ENCODE data around the gene PAEP. TPM values are rescaled to one million over a fixed set of nuclear protein-coding genes. Genes with fewer than 3 reads are reported as not detected.
"Not testable (repeated sequence)": the region's sequence is repeated elsewhere in the genome, so short reads cannot be mapped to it uniquely, and the experiment has no call there.

Gene PAEP
- total and polyA plus RNA-seq, 2 experiments from 2014 or later, result not detected

- H4K20me1 ChIP-seq (ENCODE audit: insufficient read depth), result no peaks in the 10 kb centered on the region
- no peaks in the 10 kb centered on the region for H3K79me2 ChIP-seq (ENCODE audit: insufficient read depth)
- no peaks in the 10 kb centered on the region for H3K9me3 ChIP-seq (ENCODE audit: low read depth)
- TF ChIP-seq EZH2 (IDR thresholded peaks at IDR 0.05; ENCODE audit: insufficient read depth, poor library complexity, severe bottlenecking) (no peak), EZH2phosphoT487 (IDR thresholded peaks at IDR 0.05; ENCODE audit: insufficient read depth, low read depth) (no peak)
- H3K27ac ChIP-seq, result no peak overlapping the region
- H3K9ac ChIP-seq, result no peak overlapping the region
- H3K27me3 ChIP-seq (replicated peaks; ENCODE audit: insufficient read depth), result peaks cover 19% of the 10 kb centered on the region
- H3K9me2 ChIP-seq (ENCODE audit: insufficient read depth), result no peaks in the 10 kb centered on the region
- H2AFZ ChIP-seq, result no peak overlapping the region
- H3K4me2 ChIP-seq (ENCODE audit: unreplicated experiment), result no peak overlapping the region
- H3K4me3 ChIP-seq, result no peak overlapping the region
- WGBS, 2 experiments (ENCODE audit: low coverage in 1 of 2, low lambda C conversion rate in 2 of 2, missing lambda C conversion rate in 2 of 2), result 63 to 73% methylated on average over 10 of the region's 10 CpGs
- no peak for DNase-seq
- H3K4me1 ChIP-seq (ENCODE audit: insufficient read depth), result no peaks in the 10 kb centered on the region
- no peaks in the 10 kb centered on the region for H3K36me3 ChIP-seq (ENCODE audit: low read depth)
- in situ Hi-C loops (cut with MboI), result no loop called here
- H3F3A ChIP-seq (ENCODE audit: insufficient read depth), result no peaks in the 10 kb centered on the region
Measured at GRCh38 chr9:135531096-135531495, 30.5 kb upstream of the PAEP start.

GRCh38 chr9:135533113-135533512, 28.4 kb upstream of the PAEP start:
- Histone ChIP-seq H4K20me1 (ENCODE audit: insufficient read depth) (no peaks in the 10 kb centered on the region), H3K9me2 (ENCODE audit: insufficient read depth) (no peaks in the 10 kb centered on the region), H3K4me1 (ENCODE audit: insufficient read depth) (no peaks in the 10 kb centered on the region), H3K36me3 (ENCODE audit: low read depth) (no peaks in the 10 kb centered on the region), H3K79me2 (ENCODE audit: insufficient read depth) (no peaks in the 10 kb centered on the region), H3K27me3 (replicated peaks; ENCODE audit: insufficient read depth) (peaks cover 19% of the 10 kb centered on the region), H3K4me3 (no peak overlapping the region), H3F3A (ENCODE audit: insufficient read depth) (no peaks in the 10 kb centered on the region), H3K9ac (no peak overlapping the region), H2AFZ (no peak overlapping the region), H3K9me3 (ENCODE audit: low read depth) (no peaks in the 10 kb centered on the region), H3K27ac (no peak overlapping the region), H3K4me2 (ENCODE audit: unreplicated experiment) (no peak overlapping the region)
- in situ Hi-C loops (cut with MboI), result no loop called here
- DNase-seq, result no peak
- 80 to 81% methylated on average over 3 of the region's 3 CpGs for WGBS, 2 experiments (ENCODE audit: low coverage in 1 of 2, low lambda C conversion rate in 2 of 2, missing lambda C conversion rate in 2 of 2)
- TF ChIP-seq EZH2 (IDR thresholded peaks at IDR 0.05; ENCODE audit: insufficient read depth, poor library complexity, severe bottlenecking) (no peak), EZH2phosphoT487 (IDR thresholded peaks at IDR 0.05; ENCODE audit: insufficient read depth, low read depth) (no peak)

GRCh38 chr9:135533674-135534073, 27.9 kb upstream of the PAEP start:
- Histone ChIP-seq H3K9me3 (ENCODE audit: low read depth) (no peaks in the 10 kb centered on the region), H3K9ac (no peak overlapping the region), H3K9me2 (ENCODE audit: insufficient read depth) (no peaks in the 10 kb centered on the region), H3F3A (ENCODE audit: insufficient read depth) (no peaks in the 10 kb centered on the region), H3K79me2 (ENCODE audit: insufficient read depth) (no peaks in the 10 kb centered on the region), H3K27me3 (replicated peaks; ENCODE audit: insufficient read depth) (peaks cover 19% of the 10 kb centered on the region), H2AFZ (no peak overlapping the region), H3K36me3 (ENCODE audit: low read depth) (no peaks in the 10 kb centered on the region), H3K4me2 (ENCODE audit: unreplicated experiment) (no peak overlapping the region), H3K4me1 (ENCODE audit: insufficient read depth) (no peaks in the 10 kb centered on the region), H3K4me3 (no peak overlapping the region), H3K27ac (no peak overlapping the region), H4K20me1 (ENCODE audit: insufficient read depth) (no peaks in the 10 kb centered on the region)
- WGBS, 2 experiments (ENCODE audit: low coverage in 1 of 2, low lambda C conversion rate in 2 of 2, missing lambda C conversion rate in 2 of 2), result 76 to 79% methylated on average over 12 of the region's 12 CpGs
- TF ChIP-seq EZH2phosphoT487 (IDR thresholded peaks at IDR 0.05; ENCODE audit: insufficient read depth, low read depth) (no peak), EZH2 (IDR thresholded peaks at IDR 0.05; ENCODE audit: insufficient read depth, poor library complexity, severe bottlenecking) (no peak)
- in situ Hi-C loops (cut with MboI), result no loop called here
- no peak for DNase-seq

- H3K9me2 ChIP-seq (ENCODE audit: insufficient read depth); H3K4me2 ChIP-seq (ENCODE audit: unreplicated experiment); H3K4me1 ChIP-seq (ENCODE audit: insufficient read depth); H3K9ac ChIP-seq; H3F3A ChIP-seq (ENCODE audit: insufficient read depth); H2AFZ ChIP-seq; H3K36me3 ChIP-seq (ENCODE audit: low read depth); in situ Hi-C loops (cut with MboI); H3K9me3 ChIP-seq (ENCODE audit: low read depth); H3K79me2 ChIP-seq (ENCODE audit: insufficient read depth); H4K20me1 ChIP-seq (ENCODE audit: insufficient read depth); H3K4me3 ChIP-seq; H3K27ac ChIP-seq: not testable (repeated sequence)
- WGBS, 2 experiments (ENCODE audit: low coverage in 1 of 2, low lambda C conversion rate in 2 of 2, missing lambda C conversion rate in 2 of 2), result 6 to 8% methylated on average over 10 of the region's 10 CpGs
- peak; percentile 21 for DNase-seq
- peaks cover 19% of the 10 kb centered on the region for H3K27me3 ChIP-seq (replicated peaks; ENCODE audit: insufficient read depth)
Measured at GRCh38 chr9:135534192-135534711, 27.3 kb upstream of the PAEP start.

- H3K4me3 ChIP-seq; H3K79me2 ChIP-seq (ENCODE audit: insufficient read depth); H2AFZ ChIP-seq; H3K9me2 ChIP-seq (ENCODE audit: insufficient read depth); DNase-seq; H3F3A ChIP-seq (ENCODE audit: insufficient read depth); H3K9ac ChIP-seq; H3K27ac ChIP-seq; H3K36me3 ChIP-seq (ENCODE audit: low read depth); in situ Hi-C loops (cut with MboI); H3K4me2 ChIP-seq (ENCODE audit: unreplicated experiment); H3K4me1 ChIP-seq (ENCODE audit: insufficient read depth); H3K9me3 ChIP-seq (ENCODE audit: low read depth); H4K20me1 ChIP-seq (ENCODE audit: insufficient read depth): not testable (repeated sequence)
- 49 to 56% methylated on average over 3 to 4 of the region's 4 CpGs for WGBS, 2 experiments (ENCODE audit: low coverage in 1 of 2, low lambda C conversion rate in 2 of 2, missing lambda C conversion rate in 2 of 2)
- peaks cover 19% of the 10 kb centered on the region for H3K27me3 ChIP-seq (replicated peaks; ENCODE audit: insufficient read depth)
Measured at GRCh38 chr9:135534826-135535225, 26.7 kb upstream of the PAEP start.

- DNase-seq; H3K4me2 ChIP-seq (ENCODE audit: unreplicated experiment); H3K79me2 ChIP-seq (ENCODE audit: insufficient read depth); H3K9me2 ChIP-seq (ENCODE audit: insufficient read depth); H3F3A ChIP-seq (ENCODE audit: insufficient read depth); H3K9ac ChIP-seq; in situ Hi-C loops (cut with MboI); H3K4me1 ChIP-seq (ENCODE audit: insufficient read depth); H3K9me3 ChIP-seq (ENCODE audit: low read depth); H2AFZ ChIP-seq; H4K20me1 ChIP-seq (ENCODE audit: insufficient read depth); H3K4me3 ChIP-seq; H3K36me3 ChIP-seq (ENCODE audit: low read depth); H3K27ac ChIP-seq: not testable (repeated sequence)
- WGBS, 2 experiments (ENCODE audit: low coverage in 1 of 2, low lambda C conversion rate in 2 of 2, missing lambda C conversion rate in 2 of 2), result 57 to 66% methylated on average over 8 to 9 of the region's 13 CpGs
- peaks cover 19% of the 10 kb centered on the region for H3K27me3 ChIP-seq (replicated peaks; ENCODE audit: insufficient read depth)
Measured at GRCh38 chr9:135535631-135536030, 25.9 kb upstream of the PAEP start.

All from GM23248 (cell line).